Trophoblast cell (in vitro differentiated cells and primary cell): ENCODE measurements around the gene RPAP3.

ENCODE experiments used
- DNase-seq, 2 donors: peaks; one replicate each; pipeline ENCODE4 v3.0.0-alpha.2; 2016
- H2AFZ ChIP-seq: 2 replicates; pipeline ENCODE4 v1.6.1; 2013; ENCODE audit warnings: low read length, moderate library complexity, mild to moderate bottlenecking; ENCODE audit not compliant: insufficient read depth, poor library complexity
- H2AK5ac ChIP-seq: 2 replicates; pipeline ENCODE4 v1.6.1; 2013; ENCODE audit warnings: mild to moderate bottlenecking, low read length
- H2BK120ac ChIP-seq: 2 replicates; pipeline ENCODE4 v1.6.1; 2013; ENCODE audit warnings: low read length, mild to moderate bottlenecking, moderate library complexity; ENCODE audit not compliant: insufficient read depth, poor library complexity
- H2BK12ac ChIP-seq: 2 replicates; pipeline ENCODE4 v1.6.1; 2013; ENCODE audit warnings: mild to moderate bottlenecking, low read length, moderate library complexity
- H2BK5ac ChIP-seq: 2 replicates; pipeline ENCODE4 v1.6.1; 2013; ENCODE audit warnings: low read length, low read depth, moderate library complexity, mild to moderate bottlenecking; ENCODE audit not compliant: poor library complexity
- H3K14ac ChIP-seq: 2 replicates; pipeline ENCODE4 v1.6.1; 2013; ENCODE audit warnings: mild to moderate bottlenecking, low read length
- H3K18ac ChIP-seq: 2 replicates; pipeline ENCODE4 v1.6.1; 2013; ENCODE audit warnings: mild to moderate bottlenecking, low read length
- H3K23ac ChIP-seq: 2 replicates; pipeline ENCODE4 v1.6.1; 2013; ENCODE audit warnings: low read length
- H3K27ac ChIP-seq: 2 replicates; pipeline ENCODE4 v1.5.1; 2013; ENCODE audit warnings: low read depth, mild to moderate bottlenecking, inconsistent platforms, low read length, moderate library complexity
- H3K27me3 ChIP-seq: 2 replicates; pipeline ENCODE4 v1.6.1; 2013; ENCODE audit warnings: inconsistent platforms, mild to moderate bottlenecking, low read length, moderate library complexity; ENCODE audit not compliant: insufficient read depth
- H3K36me3 ChIP-seq, 2 experiments: 1 replicate in 1 of 2; 2 replicates in 1 of 2; pipeline ENCODE4 v1.6.1; 2013; ENCODE audit warnings: low read length in 2 of 2, mild to moderate bottlenecking in 2 of 2, moderate library complexity in 1 of 2; ENCODE audit not compliant: insufficient read depth in 2 of 2, control insufficient read depth in 1 of 2
- H3K4ac ChIP-seq: 2 replicates; pipeline ENCODE4 v1.6.1; 2013; ENCODE audit warnings: low read depth, mild to moderate bottlenecking, low read length, moderate library complexity
- H3K4me1 ChIP-seq, 2 experiments: 1 replicate in 1 of 2; 2 replicates in 1 of 2; pipeline ENCODE4 v1.6.1; 2013; ENCODE audit warnings: low read length in 2 of 2, mild to moderate bottlenecking in 2 of 2, moderate library complexity in 1 of 2; ENCODE audit not compliant: insufficient read depth in 2 of 2, control insufficient read depth in 1 of 2
- H3K4me2 ChIP-seq: 2 replicates; pipeline ENCODE4 v1.6.1; 2013; ENCODE audit warnings: inconsistent platforms, mild to moderate bottlenecking, low read length, moderate library complexity
- H3K4me3 ChIP-seq: 2 replicates; pipeline ENCODE4 v1.5.1; 2013; ENCODE audit warnings: mild to moderate bottlenecking, low read depth, low read length, inconsistent platforms
- H3K79me1 ChIP-seq: one replicate; pipeline ENCODE4 v1.6.1; 2013; ENCODE audit warnings: low read length
- H3K79me2 ChIP-seq: 2 replicates; pipeline ENCODE4 v1.6.1; 2013; ENCODE audit warnings: low read length, mild to moderate bottlenecking; ENCODE audit not compliant: control insufficient read depth, insufficient read depth, poor library complexity
- H3K9ac ChIP-seq: 2 replicates; pipeline ENCODE4 v1.6.1; 2013; ENCODE audit warnings: mild to moderate bottlenecking, low read length
- H3K9me3 ChIP-seq: 2 replicates; pipeline ENCODE4 v1.6.1; 2013; ENCODE audit warnings: low read depth, mild to moderate bottlenecking, control low read depth, inconsistent platforms, low read length; ENCODE audit not compliant: insufficient read depth
- H4K12ac ChIP-seq: 2 replicates; pipeline ENCODE4 v1.6.1; 2013; ENCODE audit warnings: low read depth, mild to moderate bottlenecking, low read length, moderate library complexity
- H4K8ac ChIP-seq: 2 replicates; pipeline ENCODE4 v1.6.1; 2013; ENCODE audit warnings: low read depth, mild to moderate bottlenecking, low read length, moderate library complexity
- H4K91ac ChIP-seq: one replicate; pipeline ENCODE4 v1.6.1; 2013; ENCODE audit warnings: low read depth, mild to moderate bottlenecking, low read length, moderate library complexity
- WGBS: extraction: QIAGEN DNeasy Blood & Tissue Kit; methylation state at CpG from one replicate; pipeline ENCODE4 v1.1.7; 2013; ENCODE audit warnings: missing lambda C conversion rate; ENCODE audit not compliant: insufficient read length, insufficient coverage; ENCODE audit errors: extremely low coverage; 5-methylcytosine and 5-hydroxymethylcytosine counted together

RPAP3 gene

GRCh38 chr12:47710278-47710677 is 4.4 kb upstream of the RPAP3 start:
- peaks cover 4% of the 10 kb centered on the region for H3K79me1 ChIP-seq
- no peaks in the 10 kb centered on the region for H3K9me3 ChIP-seq
- no peak overlapping the region for H2BK120ac ChIP-seq
- no peak overlapping the region for H3K23ac ChIP-seq
- H3K18ac ChIP-seq: no peak overlapping the region
- no peak overlapping the region for H3K4ac ChIP-seq
- no peaks in the 10 kb centered on the region for H3K27me3 ChIP-seq
- H4K12ac ChIP-seq: no peak overlapping the region
- H3K36me3 ChIP-seq: no peaks in the 10 kb centered on the region
- H3K4me3 ChIP-seq: no peak overlapping the region
- H2BK5ac ChIP-seq: no peak overlapping the region
- H3K4me1 ChIP-seq: no peaks in the 10 kb centered on the region
- no peak overlapping the region for H4K8ac ChIP-seq
- no peak overlapping the region for H2BK12ac ChIP-seq
- H2AK5ac ChIP-seq: no peak overlapping the region
- H2AFZ ChIP-seq: no peak overlapping the region
- peaks cover 5% of the 10 kb centered on the region for H3K79me2 ChIP-seq
- H3K14ac ChIP-seq: no peak overlapping the region
- no peak overlapping the region for H3K4me2 ChIP-seq
- no peak overlapping the region for H4K91ac ChIP-seq
- H3K27ac ChIP-seq: no peak overlapping the region
- peak in 1 of 2 donors; percentile 20 for DNase-seq
- no peak overlapping the region for H3K9ac ChIP-seq

GRCh38 chr12:47709671-47710070 is 3.8 kb upstream of the RPAP3 start:
- H3K9me3 ChIP-seq: no peaks in the 10 kb centered on the region
- no peak overlapping the region for H3K14ac ChIP-seq
- H2BK5ac ChIP-seq: no peak overlapping the region
- no peak overlapping the region for H3K4ac ChIP-seq
- peaks cover 4% of the 10 kb centered on the region for H3K79me1 ChIP-seq
- no peak overlapping the region for H4K91ac ChIP-seq
- no CpG with 5 or more reads among the region's 2 CpGs for WGBS
- no peaks in the 10 kb centered on the region for H3K4me1 ChIP-seq
- H3K4me2 ChIP-seq: no peak overlapping the region
- H3K9ac ChIP-seq: no peak overlapping the region
- no peak overlapping the region for H4K12ac ChIP-seq
- H2AFZ ChIP-seq: no peak overlapping the region
- no peak overlapping the region for H3K4me3 ChIP-seq
- H2BK120ac ChIP-seq: no peak overlapping the region
- no peak overlapping the region for H2AK5ac ChIP-seq
- peaks cover 6% of the 10 kb centered on the region for H3K79me2 ChIP-seq
- no peak overlapping the region for H3K23ac ChIP-seq
- no peak for DNase-seq
- H2BK12ac ChIP-seq: no peak overlapping the region
- H3K18ac ChIP-seq: no peak overlapping the region
- H3K27me3 ChIP-seq: no peaks in the 10 kb centered on the region
- no peak overlapping the region for H3K27ac ChIP-seq
- H4K8ac ChIP-seq: no peak overlapping the region
- no peaks in the 10 kb centered on the region for H3K36me3 ChIP-seq

GRCh38 chr12:47709237-47709636 is 3.4 kb upstream of the RPAP3 start:
- peaks cover 4% of the 10 kb centered on the region for H3K79me1 ChIP-seq
- peaks cover 7% of the 10 kb centered on the region for H3K79me2 ChIP-seq
- H3K27ac ChIP-seq: no peak overlapping the region
- no peak overlapping the region for H4K12ac ChIP-seq
- DNase-seq: peak in 1 of 2 donors; percentile 50
- no peak overlapping the region for H2AFZ ChIP-seq
- H2BK12ac ChIP-seq: no peak overlapping the region
- no CpG with 5 or more reads among the region's 4 CpGs for whole genome bisulfite sequencing
- H3K36me3 ChIP-seq: no peaks in the 10 kb centered on the region
- no peak overlapping the region for H3K23ac ChIP-seq
- H2BK5ac ChIP-seq: no peak overlapping the region
- H2AK5ac ChIP-seq: no peak overlapping the region
- no peak overlapping the region for H2BK120ac ChIP-seq
- no peak overlapping the region for H3K4me3 ChIP-seq
- H3K4ac ChIP-seq: no peak overlapping the region
- no peaks in the 10 kb centered on the region for H3K9me3 ChIP-seq
- no peak overlapping the region for H4K8ac ChIP-seq
- no peak overlapping the region for H3K4me2 ChIP-seq
- no peak overlapping the region for H4K91ac ChIP-seq
- H3K9ac ChIP-seq: no peak overlapping the region
- no peak overlapping the region for H3K18ac ChIP-seq
- H3K27me3 ChIP-seq: no peaks in the 10 kb centered on the region
- H3K14ac ChIP-seq: no peak overlapping the region
- H3K4me1 ChIP-seq: no peaks in the 10 kb centered on the region

GRCh38 chr12:47707905-47708543 is 2.2 kb upstream of the RPAP3 start:
- no peak overlapping the region for H3K4ac ChIP-seq
- no peak overlapping the region for H2AFZ ChIP-seq

More at GRCh38 chr12:47707905-47708543, 2.2 kb upstream of the RPAP3 start:
- Histone ChIP-seq H3K14ac (no peak overlapping the region), H3K9me3 (no peaks in the 10 kb centered on the region), H2BK5ac (no peak overlapping the region), H3K18ac (no peak overlapping the region), H2BK120ac (no peak overlapping the region), H3K4me3 (no peak overlapping the region), H3K79me2 (peaks cover 7% of the 10 kb centered on the region), H3K79me1 (peaks cover 4% of the 10 kb centered on the region), H3K4me1 (no peaks in the 10 kb centered on the region), H4K91ac (no peak overlapping the region), H4K12ac (no peak overlapping the region), H3K4me2 (no peak overlapping the region), H3K9ac (no peak overlapping the region), H3K23ac (no peak overlapping the region), H4K8ac (no peak overlapping the region), H2BK12ac (no peak overlapping the region), H2AK5ac (no peak overlapping the region), H3K27ac (no peak overlapping the region), H3K27me3 (no peaks in the 10 kb centered on the region), H3K36me3 (no peaks in the 10 kb centered on the region)
- no peak for DNase-seq
- WGBS: no CpG with 5 or more reads among the region's 5 CpGs
